HepG2 (cell line): ENCODE results near the gene CPT1B. TPM values are rescaled to one million over a fixed set of nuclear protein-coding genes. Genes with fewer than 3 reads are reported as not detected.

Experiments used
- ATAC-seq: fragments of 200-7000 bp; cut with Tn5 transposase; 3 replicates; pipeline ENCODE4 v1.9.1; 2020; ENCODE audit warnings: mild to moderate bottlenecking, moderate library complexity
- BruUV-seq: library from RNA; stranded (reverse); fragments of 400-500 nt; replicated peaks from 2 replicates; lab custom pipeline; 2021; lab: Mats Ljungman, UMichigan
- CTCF ChIA-PET: fragments of 300-600 bp; formaldehyde crosslinking; extraction: SDS; loops from one replicate; lab custom pipeline; 2021; ENCODE audit warnings: low total read pairs, inconsistent platforms, low intra/inter-chr PET ratio; lab: Yijun Ruan, JAX
- POLR2A ChIA-PET: fragments of 350-600 bp; sonication (Branson Sonifier 250); formaldehyde crosslinking; loops from one replicate; lab custom pipeline; 2020; ENCODE audit warnings: antibody characterized with exemption, inconsistent platforms; lab: Yijun Ruan, JAX
- DNase-seq: peaks from one replicate; pipeline ENCODE4 v3.0.0-alpha.2; 2015; ENCODE audit warnings: low spot score
- FAIRE-seq: peaks from 3 replicates; lab custom pipeline; 2011; peaks lifted over from hg19 to GRCh38; lab: Jason Lieb, UNC
- H2AFZ ChIP-seq: one replicate; pipeline ENCODE4 v1.6.1; 2011; ENCODE audit warnings: low read length, inconsistent platforms
- H3K27ac ChIP-seq: fragments of 300-600 bp; 3 replicates; pipeline ENCODE4 v1.8.0; 2011; ENCODE audit warnings: mixed run types, mild to moderate bottlenecking, mixed read lengths, low read length, inconsistent platforms; ENCODE audit not compliant: insufficient read depth; ENCODE audit errors: extremely low read length
- H3K27me3 ChIP-seq, 2 experiments: fragments of 200-600 bp in 1 of 2; 2 replicates in 1 of 2; 3 replicates in 1 of 2; pipeline versions ENCODE4 v1.6.0 to v1.8.0; 2011; ENCODE audit warnings: low read length in 2 of 2, mild to moderate bottlenecking in 2 of 2, moderate library complexity in 2 of 2, inconsistent platforms in 1 of 2; ENCODE audit not compliant: insufficient read depth in 2 of 2, control insufficient read depth in 1 of 2
- H3K36me3 ChIP-seq, 2 experiments: fragments of 200-600 bp in 1 of 2; replicated peaks in 1 of 2; 2 replicates in 1 of 2; 3 replicates in 1 of 2; pipeline versions ENCODE4 v1.5.1 to v1.8.0; 2011; ENCODE audit warnings: low read length in 2 of 2, inconsistent platforms in 1 of 2; ENCODE audit not compliant: insufficient read depth in 2 of 2, control insufficient read depth in 1 of 2
- H3K4me1 ChIP-seq: 2 replicates; pipeline ENCODE4 v1.5.1; 2012; ENCODE audit warnings: low read length, inconsistent platforms; ENCODE audit not compliant: insufficient read depth
- H3K4me2 ChIP-seq: 2 replicates; pipeline ENCODE4 v1.6.0; 2011; ENCODE audit warnings: low read depth, low read length, inconsistent platforms
- H3K4me3 ChIP-seq, 3 experiments: fragments of 200-600 bp in 1 of 3; sonication (generic), shearing (Covaris generic) in 1 of 3; replicated peaks in 1 of 3; 2 replicates each; pipeline ENCODE4 v1.5.1; 2011 to 2016; ENCODE audit warnings: low read length in 3 of 3, inconsistent platforms in 2 of 3, low read depth in 2 of 3, mild to moderate bottlenecking in 2 of 3, control low read depth in 1 of 3, mixed read lengths in 1 of 3; ENCODE audit not compliant: insufficient read depth in 1 of 3
- H3K79me2 ChIP-seq: one replicate; pipeline ENCODE4 v1.6.1; 2011; ENCODE audit warnings: low read length, inconsistent platforms; ENCODE audit not compliant: insufficient read depth
- H3K9ac ChIP-seq: 2 replicates; pipeline ENCODE4 v1.6.0; 2011; ENCODE audit warnings: mild to moderate bottlenecking, low read depth, low read length, inconsistent platforms; ENCODE audit not compliant: insufficient read depth
- H3K9me3 ChIP-seq: 2 replicates; pipeline ENCODE4 v1.5.1; 2012; ENCODE audit warnings: mild to moderate bottlenecking, low read length
- H4K20me1 ChIP-seq: 2 replicates; pipeline ENCODE4 v1.6.0; 2011; ENCODE audit warnings: inconsistent platforms, mild to moderate bottlenecking, low read length, moderate library complexity; ENCODE audit not compliant: insufficient read depth
- BCL6 ChIP-seq: IDR thresholded peaks from 2 replicates; pipeline ENCODE4 v1.6.1; 2016; ENCODE audit warnings: missing genetic modification reagents, missing compliant biosample characterization
- BRD4 ChIP-seq: sonication (generic); formaldehyde crosslinking; IDR thresholded peaks from 2 replicates; pipeline ENCODE4 v1.4.0; 2020; ENCODE audit warnings: missing genetic modification reagents
- GATAD2A ChIP-seq: IDR thresholded peaks from 2 replicates; pipeline ENCODE4 v1.6.1; 2016
- GFI1 ChIP-seq: sonication (generic); formaldehyde crosslinking; IDR thresholded peaks from 2 replicates; pipeline ENCODE4 v1.5.0; 2020; ENCODE audit warnings: missing genetic modification reagents, mild to moderate bottlenecking, borderline replicate concordance
- HDAC2 ChIP-seq: sonication (generic); formaldehyde crosslinking; IDR thresholded peaks from 2 replicates; pipeline ENCODE4 v1.4.0; 2020; ENCODE audit warnings: missing genetic modification reagents
- HNF4A ChIP-seq: sonication (generic); formaldehyde crosslinking; IDR thresholded peaks from 2 replicates; pipeline ENCODE4 v1.4.0; 2020; ENCODE audit warnings: missing genetic modification reagents
- KDM2A ChIP-seq: sonication (generic); formaldehyde crosslinking; IDR thresholded peaks from 2 replicates; pipeline ENCODE4 v1.4.0; 2020; ENCODE audit warnings: low read depth, missing genetic modification reagents, borderline replicate concordance
- MIER3 ChIP-seq: IDR thresholded peaks from 2 replicates; pipeline ENCODE4 v1.6.1; 2016; ENCODE audit warnings: missing compliant biosample characterization, borderline replicate concordance
- NFATC3 ChIP-seq: sonication (generic); formaldehyde crosslinking; IDR thresholded peaks from 2 replicates; pipeline ENCODE4 v1.5.1; 2020; ENCODE audit warnings: mild to moderate bottlenecking, missing genetic modification reagents
- NR2F1 ChIP-seq, 2 experiments: fragments of 450-650 bp in 1 of 2; formaldehyde crosslinking in 1 of 2; IDR thresholded peaks; 2 replicates each; pipeline versions ENCODE4 v1.5.0 to v1.6.1; 2016 to 2020; ENCODE audit warnings: mild to moderate bottlenecking in 1 of 2, missing compliant biosample characterization in 1 of 2, missing genetic modification reagents in 1 of 2, moderate library complexity in 1 of 2
- PAF1 ChIP-seq: IDR thresholded peaks from 2 replicates; pipeline ENCODE4 v1.6.1; 2016; ENCODE audit warnings: missing genetic modification reagents, missing compliant biosample characterization
- RBAK ChIP-seq: sonication (generic); formaldehyde crosslinking; IDR thresholded peaks from 2 replicates; pipeline ENCODE4 v1.5.1; 2020; ENCODE audit warnings: mild to moderate bottlenecking, missing genetic modification reagents
- SNRNP70 ChIP-seq: fragments of 200-400 bp; formaldehyde crosslinking; IDR thresholded peaks from 2 replicates; pipeline ENCODE4 v1.6.1; 2017; ENCODE audit warnings: mild to moderate bottlenecking, low read depth, low read length, moderate library complexity
- TAF1 ChIP-seq: sonication (generic); formaldehyde crosslinking; IDR thresholded peaks from 2 replicates; pipeline ENCODE4 v1.4.0; 2020; ENCODE audit warnings: missing genetic modification reagents
- TP53 ChIP-seq: sonication (generic); formaldehyde crosslinking; conservative IDR thresholded peaks from 2 replicates; pipeline ENCODE4 v1.4.0; 2020; ENCODE audit warnings: missing genetic modification reagents
- ZNF260 ChIP-seq: sonication (generic); formaldehyde crosslinking; IDR thresholded peaks from 2 replicates; pipeline ENCODE4 v1.4.0; 2020; ENCODE audit warnings: missing genetic modification reagents, low read depth, mild to moderate bottlenecking, borderline replicate concordance
- ZNF556 ChIP-seq: sonication (generic); formaldehyde crosslinking; IDR thresholded peaks from 2 replicates; pipeline ENCODE4 v1.4.0; 2020; ENCODE audit warnings: mild to moderate bottlenecking, missing genetic modification reagents, borderline replicate concordance
- ZNF879 ChIP-seq: sonication (generic); formaldehyde crosslinking; IDR thresholded peaks from 2 replicates; pipeline ENCODE4 v1.8.1; 2023; ENCODE audit warnings: missing genetic modification reagents
- WGBS: methylation state at CpG from one replicate; pipeline ENCODE4 v1.1.6; 2017; ENCODE audit warnings: low lambda C conversion rate; 5-methylcytosine and 5-hydroxymethylcytosine counted together
- in situ Hi-C: cut with HindIII; loops from 2 replicates; pipeline ENCODE4 v1.10.0; 2017; ENCODE audit warnings: low pct_unique_long_range_greater_than_20kb; ENCODE audit not compliant: extremely low pct_ligation_motif_present
- intact Hi-C: fragments of 100-400 bp; cut with micrococcal nuclease; formaldehyde crosslinking; loops from one replicate; pipeline ENCODE4 v1.10.0; 2022; ENCODE audit not compliant: unreplicated experiment
- polyA plus RNA-seq, 8 experiments: library from polyadenylated mRNA; depleted of rRNA in 3 of 8; stranded (reverse) in 7 of 8; unstranded in 1 of 8; fragments of >200 nt; fragmentation: Illumina TruSeq in 4 of 8; extraction: Trizol in 4 of 8; gene quantifications; 2 replicates each; pipeline versions ENCODE4 v1.2.1 to v1.2.3, GENCODE V29; 2011 to 2016; ENCODE audit warnings: low read depth in 4 of 8, missing spikeins in 1 of 8, mixed read lengths in 1 of 8; ENCODE audit not compliant: insufficient read depth in 1 of 8
- total RNA-seq, 5 experiments: library from RNA; depleted of rRNA; stranded (reverse); fragments of >200 nt; fragmentation: Illumina TruSeq; extraction: Trizol; gene quantifications; 2 replicates each; pipeline ENCODE4 v1.2.3, GENCODE V29; 2016; ENCODE audit warnings: low read depth in 1 of 5
- TF ChIP-seq, protein P1 (sequence below): sonication (generic); formaldehyde crosslinking; IDR thresholded peaks from 2 replicates; pipeline ENCODE4 v1.5.0; 2020; ENCODE audit warnings: missing genetic modification reagents
- TF ChIP-seq, protein P2 (sequence below): sonication (generic); formaldehyde crosslinking; conservative IDR thresholded peaks from 2 replicates; pipeline ENCODE4 v1.4.0; 2020; ENCODE audit warnings: mild to moderate bottlenecking, missing genetic modification reagents, moderate library complexity
- TF ChIP-seq, protein P3 (sequence below): IDR thresholded peaks from 2 replicates; pipeline ENCODE4 v1.6.1; 2016; ENCODE audit warnings: low read depth, control low read depth

CPT1B gene
- total and polyA plus RNA-seq, 2 of the 13 experiments (the other 11 are each of a cell fraction or from before 2014, with no cell fraction given), result 9.2 to 19.5 TPM

DNA sequence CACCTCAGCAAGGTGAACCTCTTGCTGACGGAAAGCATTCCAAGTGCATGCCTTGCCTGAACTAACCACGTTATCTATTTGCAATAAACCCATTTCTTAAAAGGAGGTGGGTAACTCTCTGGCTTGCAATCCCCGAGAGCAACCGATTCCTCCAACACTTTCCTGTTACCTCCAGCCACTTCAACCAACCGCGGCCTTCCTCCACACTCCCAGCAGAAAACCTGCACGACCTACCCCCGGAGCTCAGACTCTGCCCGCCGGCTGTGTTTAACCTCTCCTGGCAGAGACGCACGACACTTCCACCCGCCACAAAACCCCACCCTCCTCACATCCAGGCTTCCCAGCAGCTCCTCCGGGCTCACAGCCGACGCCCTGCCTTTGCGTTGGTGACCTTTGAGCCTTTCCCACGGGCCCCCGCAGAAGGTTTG is 53.5 kb downstream of the CPT1B start:
- H3K4me2 ChIP-seq, result peak overlapping the region; percentile 100
- intact Hi-C loops (loop anchor here (1.0 to 5.0 kb wide), 2 partner anchors 16 to 38 kb away; partner anchors contain the start of genes NCAPH2 and SYCE3), in situ Hi-C loops (no loop called here)
- FAIRE-seq (no peak), DNase-seq (no peak), ATAC-seq (peak; percentile 2)
- H3K79me2 ChIP-seq, result peaks cover 20% of the 10 kb centered on the region
- no peaks in the 10 kb centered on the region for H3K9me3 ChIP-seq
- 8% methylated on average over 18 of the region's 19 CpGs for WGBS
- peak overlapping the region; percentile 94 for H3K27ac ChIP-seq
- peak overlapping the region; percentile 91 for H3K9ac ChIP-seq
- H3K36me3 ChIP-seq, result peaks cover 6 to 27% of the 10 kb centered on the region in 2 experiments; a peak in 4 of 5 replicates
- no TSS peak for BruUV-seq
- ChIA-PET CTCF (no interaction called here), POLR2A (interaction anchor here (0.7 to 4.2 kb wide), 23 partner anchors 10 to 274 kb away, joined by 3 to 97 read pairs (median 12); partner anchors contain the start of genes ARSA, CHKB, DENND6B and HDAC10)
- H3K4me1 ChIP-seq, result peaks cover 45% of the 10 kb centered on the region
- H2AFZ ChIP-seq, result no peak overlapping the region
- no peaks in the 10 kb centered on the region for H3K27me3 ChIP-seq
- peak overlapping the region; percentile 65 to 84 (median 83) for H3K4me3 ChIP-seq
- H4K20me1 ChIP-seq, result peaks cover 19% of the 10 kb centered on the region
- TF ChIP-seq KDM2A (CRISPR knock-in tag) (no peak), ZNF556 (CRISPR knock-in tag) (0 out of 2 replicates have a peak, but pooled peaks have one; percentile 13), ZNF879 (CRISPR knock-in tag) (no peak), HDAC2 (no peak), HNF4A (peak; percentile 74; the same call in 1 of the 2 replicates), PAF1 (CRISPR knock-in tag) (no peak), RBAK (CRISPR knock-in tag) (no peak), NR2F1 (CRISPR knock-in tag; IDR thresholded peaks at IDR 0.05) (no peak), MIER3 (no peak), ZNF260 (CRISPR knock-in tag) (no peak), TAF1 (CRISPR knock-in tag) (no peak), TP53 (CRISPR knock-in tag) (no peak), GFI1 (CRISPR knock-in tag) (no peak), BCL6 (no peak), GATAD2A (CRISPR knock-in tag) (no peak), BRD4 (CRISPR knock-in tag) (no peak), NFATC3 (CRISPR knock-in tag) (no peak), SNRNP70 (no peak)
- TF ChIP-seq, protein P1, sequence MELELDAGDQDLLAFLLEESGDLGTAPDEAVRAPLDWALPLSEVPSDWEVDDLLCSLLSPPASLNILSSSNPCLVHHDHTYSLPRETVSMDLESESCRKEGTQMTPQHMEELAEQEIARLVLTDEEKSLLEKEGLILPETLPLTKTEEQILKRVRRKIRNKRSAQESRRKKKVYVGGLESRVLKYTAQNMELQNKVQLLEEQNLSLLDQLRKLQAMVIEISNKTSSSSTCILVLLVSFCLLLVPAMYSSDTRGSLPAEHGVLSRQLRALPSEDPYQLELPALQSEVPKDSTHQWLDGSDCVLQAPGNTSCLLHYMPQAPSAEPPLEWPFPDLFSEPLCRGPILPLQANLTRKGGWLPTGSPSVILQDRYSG (CRISPR knock-in tag), result no peak
- TF ChIP-seq, protein P2, sequence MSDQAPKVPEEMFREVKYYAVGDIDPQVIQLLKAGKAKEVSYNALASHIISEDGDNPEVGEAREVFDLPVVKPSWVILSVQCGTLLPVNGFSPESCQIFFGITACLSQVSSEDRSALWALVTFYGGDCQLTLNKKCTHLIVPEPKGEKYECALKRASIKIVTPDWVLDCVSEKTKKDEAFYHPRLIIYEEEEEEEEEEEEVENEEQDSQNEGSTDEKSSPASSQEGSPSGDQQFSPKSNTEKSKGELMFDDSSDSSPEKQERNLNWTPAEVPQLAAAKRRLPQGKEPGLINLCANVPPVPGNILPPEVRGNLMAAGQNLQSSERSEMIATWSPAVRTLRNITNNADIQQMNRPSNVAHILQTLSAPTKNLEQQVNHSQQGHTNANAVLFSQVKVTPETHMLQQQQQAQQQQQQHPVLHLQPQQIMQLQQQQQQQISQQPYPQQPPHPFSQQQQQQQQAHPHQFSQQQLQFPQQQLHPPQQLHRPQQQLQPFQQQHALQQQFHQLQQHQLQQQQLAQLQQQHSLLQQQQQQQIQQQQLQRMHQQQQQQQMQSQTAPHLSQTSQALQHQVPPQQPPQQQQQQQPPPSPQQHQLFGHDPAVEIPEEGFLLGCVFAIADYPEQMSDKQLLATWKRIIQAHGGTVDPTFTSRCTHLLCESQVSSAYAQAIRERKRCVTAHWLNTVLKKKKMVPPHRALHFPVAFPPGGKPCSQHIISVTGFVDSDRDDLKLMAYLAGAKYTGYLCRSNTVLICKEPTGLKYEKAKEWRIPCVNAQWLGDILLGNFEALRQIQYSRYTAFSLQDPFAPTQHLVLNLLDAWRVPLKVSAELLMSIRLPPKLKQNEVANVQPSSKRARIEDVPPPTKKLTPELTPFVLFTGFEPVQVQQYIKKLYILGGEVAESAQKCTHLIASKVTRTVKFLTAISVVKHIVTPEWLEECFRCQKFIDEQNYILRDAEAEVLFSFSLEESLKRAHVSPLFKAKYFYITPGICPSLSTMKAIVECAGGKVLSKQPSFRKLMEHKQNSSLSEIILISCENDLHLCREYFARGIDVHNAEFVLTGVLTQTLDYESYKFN (CRISPR knock-in tag), result 0 out of 2 replicates have a peak, but pooled peaks have one; percentile 13
- TF ChIP-seq, protein P3, sequence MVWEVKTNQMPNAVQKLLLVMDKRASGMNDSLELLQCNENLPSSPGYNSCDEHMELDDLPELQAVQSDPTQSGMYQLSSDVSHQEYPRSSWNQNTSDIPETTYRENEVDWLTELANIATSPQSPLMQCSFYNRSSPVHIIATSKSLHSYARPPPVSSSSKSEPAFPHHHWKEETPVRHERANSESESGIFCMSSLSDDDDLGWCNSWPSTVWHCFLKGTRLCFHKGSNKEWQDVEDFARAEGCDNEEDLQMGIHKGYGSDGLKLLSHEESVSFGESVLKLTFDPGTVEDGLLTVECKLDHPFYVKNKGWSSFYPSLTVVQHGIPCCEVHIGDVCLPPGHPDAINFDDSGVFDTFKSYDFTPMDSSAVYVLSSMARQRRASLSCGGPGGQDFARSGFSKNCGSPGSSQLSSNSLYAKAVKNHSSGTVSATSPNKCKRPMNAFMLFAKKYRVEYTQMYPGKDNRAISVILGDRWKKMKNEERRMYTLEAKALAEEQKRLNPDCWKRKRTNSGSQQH, result no peak
